SK-N-SH (cell line): ENCODE measurements around the gene CDC26. TPM values are rescaled to one million over a fixed set of nuclear protein-coding genes. Genes with fewer than 3 reads are reported as not detected.

Experiments
- CTCF ChIA-PET: fragments of 300-600, 350-600 bp; formaldehyde crosslinking; extraction: SDS; loops from one replicate; lab custom pipeline; 2021; lab: Yijun Ruan, JAX
- POLR2A ChIA-PET: fragments of 350-600 bp; sonication (Branson Sonifier 250); formaldehyde crosslinking; extraction: SDS; loops from one replicate; lab custom pipeline; 2020; ENCODE audit warnings: antibody characterized with exemption, inconsistent platforms; lab: Yijun Ruan, JAX
- DNase-seq: peaks from one replicate; pipeline ENCODE4 v3.0.0; 2012
- H2AFZ ChIP-seq: fragments of 200-600 bp; sonication (generic); 2 replicates; pipeline ENCODE4 v1.8.1; 2016; ENCODE audit warnings: antibody characterized with exemption, mild to moderate bottlenecking, low read depth
- H3F3A ChIP-seq: fragments of 200-600 bp; sonication (generic); replicated peaks from 2 replicates; pipeline ENCODE3; 2016; ENCODE audit warnings: antibody characterized with exemption, mild to moderate bottlenecking; ENCODE audit not compliant: insufficient read depth
- H3K27ac ChIP-seq, 2 experiments: fragments of 200-500 bp in 1 of 2; fragments of 200-600 bp in 1 of 2; sonication (Bioruptor generic) in 1 of 2; sonication (generic), shearing (Covaris generic) in 1 of 2; 2 replicates each; pipeline versions ENCODE4 v1.5.1 to v1.6.1; 2014 to 2016; ENCODE audit warnings: low read depth in 2 of 2, inconsistent platforms in 1 of 2, low read length in 1 of 2, mild to moderate bottlenecking in 1 of 2, mixed read lengths in 1 of 2
- H3K27me3 ChIP-seq: fragments of 200-600 bp; sonication (generic), shearing (Covaris generic); 2 replicates; pipeline ENCODE4 v1.6.1; 2016; ENCODE audit warnings: mixed run types; ENCODE audit not compliant: insufficient read depth
- H3K36me3 ChIP-seq, 2 experiments: fragments of 200-500 bp in 1 of 2; fragments of 200-600 bp in 1 of 2; sonication (Bioruptor generic) in 1 of 2; sonication (generic) in 1 of 2; replicated peaks in 1 of 2; 2 replicates each; pipeline versions ENCODE3 to v1.5.1; 2014 to 2016; ENCODE audit warnings: low read length in 1 of 2, mild to moderate bottlenecking in 1 of 2; ENCODE audit not compliant: insufficient read depth in 2 of 2, control insufficient read depth in 1 of 2
- H3K4me1 ChIP-seq, 2 experiments: fragments of 200-500 bp in 1 of 2; fragments of 200-600 bp in 1 of 2; sonication (Bioruptor generic) in 1 of 2; sonication (generic), shearing (Covaris generic) in 1 of 2; 2 replicates each; pipeline versions ENCODE4 v1.5.1 to v1.6.1; 2014 to 2016; ENCODE audit warnings: low read depth in 1 of 2, low read length in 1 of 2, mixed run types in 1 of 2; ENCODE audit not compliant: insufficient read depth in 2 of 2, control insufficient read depth in 1 of 2
- H3K4me2 ChIP-seq: fragments of 200-600 bp; sonication (generic), shearing (Covaris generic); 2 replicates; pipeline ENCODE4 v1.6.1; 2017; ENCODE audit warnings: mixed run types
- H3K4me3 ChIP-seq, 2 experiments: fragments of 200-500 bp in 1 of 2; fragments of 200-600 bp in 1 of 2; sonication (Bioruptor generic) in 1 of 2; sonication (generic), shearing (Covaris generic) in 1 of 2; 2 replicates each; pipeline versions ENCODE4 v1.5.1 to v1.8.1; 2014 to 2016; ENCODE audit warnings: low read depth in 2 of 2, inconsistent platforms in 1 of 2, low read length in 1 of 2, mild to moderate bottlenecking in 1 of 2, mixed read lengths in 1 of 2, moderate library complexity in 1 of 2
- H3K79me2 ChIP-seq: fragments of 200-600 bp; sonication (generic); 2 replicates; pipeline ENCODE4 v1.8.1; 2017; ENCODE audit warnings: mild to moderate bottlenecking; ENCODE audit not compliant: insufficient read depth
- H3K9ac ChIP-seq: fragments of 200-600 bp; sonication (generic); 2 replicates; pipeline ENCODE4 v1.6.1; 2017; ENCODE audit warnings: mixed run types
- H3K9me2 ChIP-seq: fragments of 200-600 bp; sonication (generic); 2 replicates; pipeline ENCODE4 v1.6.1; 2017; ENCODE audit warnings: mixed run types
- H3K9me3 ChIP-seq: fragments of 200-600 bp; sonication (generic); 2 replicates; pipeline ENCODE4 v1.6.1; 2017; ENCODE audit warnings: mixed run types, mild to moderate bottlenecking, moderate library complexity
- H4K20me1 ChIP-seq: fragments of 200-600 bp; sonication (generic); 2 replicates; pipeline ENCODE4 v1.6.1; 2017; ENCODE audit warnings: mild to moderate bottlenecking, mixed run types; ENCODE audit not compliant: insufficient read depth
- EZH2phosphoT487 ChIP-seq: fragments of 200-600 bp; sonication (generic); IDR thresholded peaks from 2 replicates; pipeline ENCODE4 v1.6.1; 2017; ENCODE audit warnings: low read depth, mixed run types, mild to moderate bottlenecking, antibody characterized with exemption, moderate library complexity, borderline replicate concordance
- GABPA ChIP-seq: IDR thresholded peaks from 2 replicates; pipeline ENCODE4 v1.4.0; 2012; ENCODE audit warnings: low read depth, mild to moderate bottlenecking
- MEF2A ChIP-seq: IDR thresholded peaks from 2 replicates; pipeline ENCODE4 v1.4.0; 2012; ENCODE audit warnings: low read depth, borderline replicate concordance
- NFIC ChIP-seq: IDR thresholded peaks from 2 replicates; pipeline ENCODE4 v1.4.0; 2012; ENCODE audit warnings: borderline replicate concordance
- POLR2AphosphoS5 ChIP-seq: IDR thresholded peaks from 2 replicates; pipeline ENCODE4 v1.6.1; 2012; ENCODE audit warnings: low read depth, low read length
- RAD21 ChIP-seq: IDR thresholded peaks from 2 replicates; pipeline ENCODE4 v1.6.1; 2012; ENCODE audit warnings: mild to moderate bottlenecking, low read length
- RCOR1 ChIP-seq: fragments of 150-350 bp; IDR thresholded peaks from 2 replicates; pipeline ENCODE4 v1.6.1; 2017; ENCODE audit warnings: antibody characterized with exemption, low read length
- RFX5 ChIP-seq: IDR thresholded peaks from 2 replicates; pipeline ENCODE4 v1.6.1; 2012; ENCODE audit warnings: mild to moderate bottlenecking, improper control_type of control experiment, low read length
- TCF12 ChIP-seq: IDR thresholded peaks from 2 replicates; pipeline ENCODE4 v1.4.0; 2012
- TEAD4 ChIP-seq: IDR thresholded peaks from 2 replicates; pipeline ENCODE4 v1.4.0; 2012; ENCODE audit warnings: mild to moderate bottlenecking, borderline replicate concordance; ENCODE audit not compliant: insufficient read depth
- YY1 ChIP-seq: IDR thresholded peaks from 2 replicates; pipeline ENCODE4 v1.4.0; 2012; ENCODE audit warnings: low read depth, mild to moderate bottlenecking
- WGBS: methylation state at CpG from one replicate; pipeline ENCODE4 v1.1.6; 2017; ENCODE audit warnings: low lambda C conversion rate; 5-methylcytosine and 5-hydroxymethylcytosine counted together
- polyA plus RNA-seq, 3 experiments: library from polyadenylated mRNA; depleted of rRNA; stranded (reverse); fragments of >200 nt; gene quantifications; 2 replicates each; pipeline ENCODE4 v1.2.3, GENCODE V29; 2012
- TF ChIP-seq, protein P1 (sequence below): IDR thresholded peaks from 2 replicates; pipeline ENCODE4 v1.4.0; 2012; ENCODE audit warnings: low read depth, borderline replicate concordance
- TF ChIP-seq, protein P2 (sequence below): IDR thresholded peaks from 2 replicates; pipeline ENCODE4 v1.6.1; 2012; ENCODE audit warnings: mild to moderate bottlenecking, low read depth, low read length, moderate library complexity
- TF ChIP-seq, protein P3 (sequence below): fragments of 150-350 bp; IDR thresholded peaks from 2 replicates; pipeline ENCODE4 v1.6.1; 2017; ENCODE audit warnings: antibody characterized with exemption, low read length, low read depth, borderline replicate concordance

The CDC26 gene
- polyA plus RNA-seq, 1 of the 3 experiments (the other 2 are of a cell fraction): 31.0 TPM

DNA sequence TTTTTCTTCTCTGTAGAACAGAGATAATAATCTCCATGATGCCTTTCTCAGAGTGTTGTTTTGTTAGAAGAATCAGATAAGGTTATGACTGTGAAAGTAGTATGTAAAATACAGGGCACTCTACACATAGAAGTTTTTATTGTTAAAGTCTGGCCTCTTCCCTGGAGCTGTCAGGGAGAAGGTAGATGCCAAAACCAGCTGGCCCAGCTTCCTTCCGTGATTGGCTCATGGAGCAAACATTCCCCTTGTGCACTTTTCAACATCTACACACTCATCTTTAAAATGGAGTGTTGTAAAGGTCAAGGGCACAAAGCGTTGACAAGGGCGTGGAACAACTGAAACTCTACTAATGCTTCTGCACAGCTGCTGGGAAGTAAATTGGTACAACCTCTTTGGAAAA is 35.2 kb upstream of the CDC26 start:
- Histone ChIP-seq H3K27ac (no peak overlapping the region), H4K20me1 (no peaks in the 10 kb centered on the region), H3K9ac (no peak overlapping the region), H2AFZ (no peak overlapping the region), H3K4me2 (no peak overlapping the region), H3K4me1 (peaks cover 0 to 3% of the 10 kb centered on the region in 2 experiments; a peak in 1 of 4 replicates), H3F3A (peaks cover 3% of the 10 kb centered on the region), H3K36me3 (no peaks in the 10 kb centered on the region), H3K9me2 (no peaks in the 10 kb centered on the region), H3K79me2 (no peaks in the 10 kb centered on the region), H3K9me3 (no peaks in the 10 kb centered on the region), H3K27me3 (no peaks in the 10 kb centered on the region), H3K4me3 (no peak overlapping the region)
- CTCF ChIA-PET: interaction anchor here (0.6 to 3.0 kb wide), 13 partner anchors 8 to 1085 kb away, joined by 3 to 22 read pairs (median 4); partner anchors contain the start of genes ALAD, C9orf43, POLE3 and WDR31
- no peak for DNase-seq
- TF ChIP-seq, protein P1, sequence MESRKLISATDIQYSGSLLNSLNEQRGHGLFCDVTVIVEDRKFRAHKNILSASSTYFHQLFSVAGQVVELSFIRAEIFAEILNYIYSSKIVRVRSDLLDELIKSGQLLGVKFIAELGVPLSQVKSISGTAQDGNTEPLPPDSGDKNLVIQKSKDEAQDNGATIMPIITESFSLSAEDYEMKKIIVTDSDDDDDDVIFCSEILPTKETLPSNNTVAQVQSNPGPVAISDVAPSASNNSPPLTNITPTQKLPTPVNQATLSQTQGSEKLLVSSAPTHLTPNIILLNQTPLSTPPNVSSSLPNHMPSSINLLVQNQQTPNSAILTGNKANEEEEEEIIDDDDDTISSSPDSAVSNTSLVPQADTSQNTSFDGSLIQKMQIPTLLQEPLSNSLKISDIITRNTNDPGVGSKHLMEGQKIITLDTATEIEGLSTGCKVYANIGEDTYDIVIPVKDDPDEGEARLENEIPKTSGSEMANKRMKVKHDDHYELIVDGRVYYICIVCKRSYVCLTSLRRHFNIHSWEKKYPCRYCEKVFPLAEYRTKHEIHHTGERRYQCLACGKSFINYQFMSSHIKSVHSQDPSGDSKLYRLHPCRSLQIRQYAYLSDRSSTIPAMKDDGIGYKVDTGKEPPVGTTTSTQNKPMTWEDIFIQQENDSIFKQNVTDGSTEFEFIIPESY: no peak
- TF ChIP-seq, protein P2, sequence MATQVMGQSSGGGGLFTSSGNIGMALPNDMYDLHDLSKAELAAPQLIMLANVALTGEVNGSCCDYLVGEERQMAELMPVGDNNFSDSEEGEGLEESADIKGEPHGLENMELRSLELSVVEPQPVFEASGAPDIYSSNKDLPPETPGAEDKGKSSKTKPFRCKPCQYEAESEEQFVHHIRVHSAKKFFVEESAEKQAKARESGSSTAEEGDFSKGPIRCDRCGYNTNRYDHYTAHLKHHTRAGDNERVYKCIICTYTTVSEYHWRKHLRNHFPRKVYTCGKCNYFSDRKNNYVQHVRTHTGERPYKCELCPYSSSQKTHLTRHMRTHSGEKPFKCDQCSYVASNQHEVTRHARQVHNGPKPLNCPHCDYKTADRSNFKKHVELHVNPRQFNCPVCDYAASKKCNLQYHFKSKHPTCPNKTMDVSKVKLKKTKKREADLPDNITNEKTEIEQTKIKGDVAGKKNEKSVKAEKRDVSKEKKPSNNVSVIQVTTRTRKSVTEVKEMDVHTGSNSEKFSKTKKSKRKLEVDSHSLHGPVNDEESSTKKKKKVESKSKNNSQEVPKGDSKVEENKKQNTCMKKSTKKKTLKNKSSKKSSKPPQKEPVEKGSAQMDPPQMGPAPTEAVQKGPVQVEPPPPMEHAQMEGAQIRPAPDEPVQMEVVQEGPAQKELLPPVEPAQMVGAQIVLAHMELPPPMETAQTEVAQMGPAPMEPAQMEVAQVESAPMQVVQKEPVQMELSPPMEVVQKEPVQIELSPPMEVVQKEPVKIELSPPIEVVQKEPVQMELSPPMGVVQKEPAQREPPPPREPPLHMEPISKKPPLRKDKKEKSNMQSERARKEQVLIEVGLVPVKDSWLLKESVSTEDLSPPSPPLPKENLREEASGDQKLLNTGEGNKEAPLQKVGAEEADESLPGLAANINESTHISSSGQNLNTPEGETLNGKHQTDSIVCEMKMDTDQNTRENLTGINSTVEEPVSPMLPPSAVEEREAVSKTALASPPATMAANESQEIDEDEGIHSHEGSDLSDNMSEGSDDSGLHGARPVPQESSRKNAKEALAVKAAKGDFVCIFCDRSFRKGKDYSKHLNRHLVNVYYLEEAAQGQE: no peak
- no peak for TF ChIP-seq GABPA
- no peak for TF ChIP-seq POLR2AphosphoS5
- TF ChIP-seq, protein P3, sequence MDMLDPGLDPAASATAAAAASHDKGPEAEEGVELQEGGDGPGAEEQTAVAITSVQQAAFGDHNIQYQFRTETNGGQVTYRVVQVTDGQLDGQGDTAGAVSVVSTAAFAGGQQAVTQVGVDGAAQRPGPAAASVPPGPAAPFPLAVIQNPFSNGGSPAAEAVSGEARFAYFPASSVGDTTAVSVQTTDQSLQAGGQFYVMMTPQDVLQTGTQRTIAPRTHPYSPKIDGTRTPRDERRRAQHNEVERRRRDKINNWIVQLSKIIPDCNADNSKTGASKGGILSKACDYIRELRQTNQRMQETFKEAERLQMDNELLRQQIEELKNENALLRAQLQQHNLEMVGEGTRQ: no peak
- no peak for TF ChIP-seq NFIC
- no peak for TF ChIP-seq RAD21
- no peak for TF ChIP-seq YY1
- no peak for TF ChIP-seq TCF12
- no peak for TF ChIP-seq MEF2A
- no peak for TF ChIP-seq RCOR1
- no peak for TF ChIP-seq EZH2phosphoT487
- no peak for TF ChIP-seq RFX5
- no peak for TF ChIP-seq TEAD4
- 78% methylated on average over 3 of the region's 3 CpGs for WGBS
- POLR2A ChIA-PET: no interaction called here
